HG03139 (cell line): ENCODE results near the gene SIX2.

Experiments used
- ATAC-seq: cut with Tn5 transposase; IDR thresholded peaks from one replicate; pipeline ENCODE4 v1.9.1; 2021; ENCODE audit not compliant: unreplicated experiment

SIX2 gene

GRCh38 chr2:45002686-45003085 lies 6.6 kb downstream of the SIX2 start:
- ATAC-seq = no peak

DNA sequence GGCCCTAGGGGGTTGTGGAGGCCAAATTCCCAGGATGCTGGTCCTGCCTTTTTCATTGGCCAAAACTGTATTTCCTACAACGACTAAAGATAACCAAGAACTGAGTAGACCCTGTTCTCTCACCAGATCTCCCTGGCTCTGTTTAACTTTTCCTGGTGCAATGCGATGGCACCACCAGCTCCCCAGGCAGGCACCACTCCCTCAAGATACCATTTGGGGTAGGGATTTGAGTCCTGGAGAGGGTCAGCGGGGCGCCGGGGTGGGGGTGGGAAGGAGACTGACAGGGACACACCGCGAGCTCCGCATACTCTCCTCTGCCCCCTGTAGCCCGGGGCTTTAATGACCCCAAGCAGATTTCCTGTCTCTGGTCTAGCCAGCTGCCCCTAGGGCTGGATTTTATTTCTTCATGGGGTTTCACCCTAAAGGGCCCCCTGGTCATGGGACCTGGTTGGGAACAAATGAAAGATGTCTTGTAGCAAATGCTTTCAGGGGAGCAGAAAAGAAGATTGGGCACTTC lies 7.3 kb downstream of the SIX2 start:
- no peak for ATAC-seq

DNA sequence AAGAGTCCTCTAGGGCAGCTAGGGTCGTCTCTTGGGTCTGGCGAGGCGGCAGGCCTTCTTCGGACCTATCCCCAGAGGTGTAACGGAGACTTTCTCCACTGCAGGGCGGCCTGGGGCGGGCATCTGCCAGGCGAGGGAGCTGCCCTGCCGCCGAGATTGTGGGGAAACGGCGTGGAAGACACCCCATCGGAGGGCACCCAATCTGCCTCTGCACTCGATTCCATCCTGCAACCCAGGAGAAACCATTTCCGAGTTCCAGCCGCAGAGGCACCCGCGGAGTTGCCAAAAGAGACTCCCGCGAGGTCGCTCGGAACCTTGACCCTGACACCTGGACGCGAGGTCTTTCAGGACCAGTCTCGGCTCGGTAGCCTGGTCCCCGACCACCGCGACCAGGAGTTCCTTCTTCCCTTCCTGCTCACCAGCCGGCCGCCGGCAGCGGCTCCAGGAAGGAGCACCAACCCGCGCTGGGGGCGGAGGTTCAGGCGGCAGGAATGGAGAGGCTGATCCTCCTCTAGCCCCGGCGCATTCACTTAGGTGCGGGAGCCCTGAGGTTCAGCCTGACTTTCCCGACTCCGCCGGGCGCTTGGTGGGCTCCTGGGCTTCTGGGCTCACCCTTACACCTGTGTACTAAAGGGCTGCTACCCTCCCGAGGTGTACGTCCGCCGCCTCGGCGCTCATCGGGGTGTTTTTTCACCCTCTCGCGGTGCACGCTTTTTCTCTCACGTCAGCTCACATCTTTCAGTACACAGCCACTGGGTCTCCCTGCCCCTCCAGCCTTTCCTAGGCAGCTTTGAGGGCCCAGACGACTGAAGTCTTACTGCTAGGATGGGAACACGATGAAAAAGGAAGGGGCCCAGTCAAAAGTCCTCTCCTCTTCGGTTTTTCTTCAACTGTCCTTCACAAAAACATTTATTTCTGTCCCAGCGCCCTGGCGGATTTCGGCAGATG lies 8.1 kb downstream of the SIX2 start:
- ATAC-seq = no peak

DNA sequence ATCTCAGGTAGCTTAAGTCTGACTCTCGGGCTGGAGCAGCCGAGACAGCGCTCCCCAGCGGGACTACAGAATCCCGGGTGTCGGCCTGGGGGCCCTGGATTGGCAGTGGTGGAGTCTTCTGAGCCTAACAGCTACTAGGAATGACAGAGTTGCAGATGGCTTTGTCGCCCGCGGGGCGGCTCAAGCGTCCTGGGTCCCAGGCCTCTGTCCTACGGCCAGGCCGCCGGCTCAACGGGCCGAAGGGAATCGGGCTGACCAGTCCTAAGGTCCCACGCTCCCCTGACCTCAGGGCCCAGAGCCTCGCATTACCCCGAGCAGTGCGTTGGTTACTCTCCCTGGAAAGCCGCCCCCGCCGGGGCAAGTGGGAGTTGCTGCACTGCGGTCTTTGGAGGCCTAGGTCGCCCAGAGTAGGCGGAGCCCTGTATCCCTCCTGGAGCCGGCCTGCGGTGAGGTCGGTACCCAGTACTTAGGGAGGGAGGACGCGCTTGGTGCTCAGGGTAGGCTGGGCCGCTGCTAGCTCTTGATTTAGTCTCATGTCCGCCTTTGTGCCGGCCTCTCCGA lies 8.8 kb downstream of the SIX2 start:
- ATAC-seq = no peak

DNA sequence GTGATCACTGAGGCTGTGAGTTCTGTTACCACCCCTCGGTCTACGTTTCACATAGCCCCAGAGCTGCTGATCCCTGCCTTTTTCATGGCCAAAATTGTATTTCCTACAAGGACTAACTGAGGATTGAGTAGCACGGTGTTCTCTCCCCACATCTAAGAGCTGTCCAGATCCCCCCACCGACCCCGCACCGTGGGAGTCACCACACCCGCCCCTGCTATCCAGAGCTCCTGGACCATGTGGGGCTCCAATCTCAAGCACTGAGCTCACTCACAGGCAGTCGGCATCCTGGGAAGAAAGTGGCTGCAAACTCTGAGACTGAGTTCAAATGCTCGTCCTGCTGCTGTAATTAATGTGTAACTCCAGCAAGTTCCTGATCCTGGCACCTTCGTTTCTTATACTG lies 9.7 kb downstream of the SIX2 start:
- ATAC-seq = no peak

GRCh38 chr2:44997963-44998362 lies 11.3 kb downstream of the SIX2 start:
- no peak for ATAC-seq

DNA sequence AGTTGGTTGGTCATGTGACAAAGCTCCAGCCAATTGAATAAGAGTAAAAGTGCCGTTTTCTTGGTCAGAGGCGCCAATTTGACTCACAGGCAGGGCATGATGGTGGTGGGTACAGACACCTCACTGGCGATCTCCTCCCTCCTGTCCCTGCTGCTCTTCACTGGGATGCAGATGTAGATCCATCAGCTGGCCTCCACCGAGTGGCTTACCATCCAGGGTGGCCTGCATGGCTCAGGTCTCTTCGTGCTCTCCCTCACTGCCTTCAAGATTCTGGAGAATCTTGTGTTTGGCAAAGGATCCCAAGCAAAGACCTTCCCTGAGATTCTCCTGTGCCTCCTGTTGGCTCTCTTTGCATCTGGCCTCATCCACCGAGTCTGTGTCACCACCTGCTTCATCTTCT lies 12.9 kb downstream of the SIX2 start:
- ATAC-seq = no peak

DNA sequence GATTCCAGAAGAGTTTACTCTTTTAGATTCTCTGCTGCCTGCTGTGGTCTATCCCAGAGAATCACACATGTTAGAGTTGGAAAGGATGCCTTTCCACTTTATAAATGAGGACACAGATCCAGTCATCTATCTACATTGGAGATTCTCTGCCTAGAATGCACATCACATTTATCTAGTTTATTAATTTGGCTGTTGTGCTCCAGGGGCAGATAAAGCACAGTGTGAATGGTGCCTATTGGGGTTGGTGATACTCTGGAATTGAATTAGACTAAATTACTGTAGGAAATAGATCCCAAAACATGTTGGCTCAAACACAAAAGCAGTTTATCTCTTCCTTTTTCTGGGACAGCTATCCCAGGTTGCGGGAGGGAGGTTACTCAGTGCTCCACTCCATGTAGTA lies 14.9 kb downstream of the SIX2 start:
- no peak for ATAC-seq

DNA sequence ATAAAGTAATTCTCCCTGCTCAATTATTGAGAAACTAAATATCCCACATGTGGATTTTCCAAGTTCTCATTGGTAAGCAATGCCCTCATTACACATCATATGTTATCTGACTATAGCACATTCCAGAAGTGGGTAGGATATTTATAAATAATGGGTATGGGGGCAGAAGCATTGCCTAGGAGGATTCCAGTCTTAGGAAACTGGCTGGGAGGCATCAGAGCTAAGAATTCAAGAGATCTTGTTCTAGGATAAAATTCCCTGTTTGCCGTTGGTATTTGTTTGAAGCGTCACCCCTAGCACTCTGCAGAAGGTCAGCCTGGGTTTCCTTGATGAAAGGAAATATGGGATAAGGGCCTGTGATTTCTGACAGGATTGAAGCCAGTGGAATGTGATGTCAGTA lies 20.1 kb downstream of the SIX2 start:
- no peak for ATAC-seq

DNA sequence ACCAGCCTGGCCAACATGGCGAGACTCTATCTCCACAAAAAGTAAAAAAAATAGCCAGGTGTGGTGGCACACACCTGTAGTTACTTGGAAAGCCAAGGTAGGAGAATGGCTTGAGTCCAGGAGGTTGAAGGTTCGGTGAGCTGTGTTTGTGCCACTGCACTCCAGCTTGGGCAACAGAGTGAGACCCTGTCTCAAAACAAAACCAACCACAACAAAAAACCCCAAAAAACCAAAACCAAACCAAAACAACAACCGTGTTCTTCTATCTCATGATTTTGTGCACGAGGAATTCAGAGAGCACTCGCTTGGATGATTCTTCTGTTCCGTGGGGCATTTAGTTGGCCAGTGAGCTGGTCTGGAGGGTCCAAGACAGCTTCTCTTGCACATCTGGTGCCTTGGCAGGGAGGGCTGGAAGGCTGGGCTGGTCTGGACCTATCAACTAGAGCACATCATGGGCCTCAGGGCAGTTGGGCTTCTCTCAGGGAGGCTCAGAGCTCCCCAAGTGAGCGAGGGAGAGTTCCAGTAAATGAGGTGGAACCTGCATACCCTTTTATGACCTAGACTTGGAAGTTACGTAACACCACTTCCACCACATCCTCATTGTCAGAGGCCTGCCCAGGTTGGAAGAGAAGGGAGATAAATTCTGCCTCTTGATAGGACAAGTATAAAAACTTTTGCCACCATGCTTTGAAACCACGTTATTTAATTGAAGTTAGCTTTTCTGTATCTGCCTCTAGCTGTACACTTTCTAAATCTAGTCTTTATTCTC lies 25.2 kb downstream of the SIX2 start:
- ATAC-seq = no peak

DNA sequence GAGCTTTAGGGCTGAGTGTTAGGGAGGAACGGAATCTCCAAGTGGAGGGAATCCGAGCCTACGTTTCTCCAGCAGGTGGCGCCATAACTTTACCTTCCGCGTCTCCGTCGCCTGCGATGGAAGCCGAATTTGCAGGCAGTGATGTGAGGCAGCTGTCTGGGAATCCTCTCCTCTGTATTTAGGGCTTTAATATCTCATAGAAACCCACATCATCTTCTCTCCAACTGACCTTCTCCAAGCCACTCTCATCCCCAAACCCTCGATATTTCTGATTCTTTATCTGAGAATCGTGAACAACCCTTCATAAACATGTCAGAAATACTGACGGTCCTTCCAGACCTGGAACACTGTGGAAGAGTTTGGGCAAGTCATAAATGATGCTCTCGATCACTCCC lies 27.5 kb downstream of the SIX2 start:
- ATAC-seq = no peak

- no peak for ATAC-seq
These were observed 28.2 kb downstream of the SIX2 start for GRCh38 chr2:44980751-44981713.

GRCh38 chr2:44979581-44979980 lies 29.7 kb downstream of the SIX2 start:
- no peak for ATAC-seq

DNA sequence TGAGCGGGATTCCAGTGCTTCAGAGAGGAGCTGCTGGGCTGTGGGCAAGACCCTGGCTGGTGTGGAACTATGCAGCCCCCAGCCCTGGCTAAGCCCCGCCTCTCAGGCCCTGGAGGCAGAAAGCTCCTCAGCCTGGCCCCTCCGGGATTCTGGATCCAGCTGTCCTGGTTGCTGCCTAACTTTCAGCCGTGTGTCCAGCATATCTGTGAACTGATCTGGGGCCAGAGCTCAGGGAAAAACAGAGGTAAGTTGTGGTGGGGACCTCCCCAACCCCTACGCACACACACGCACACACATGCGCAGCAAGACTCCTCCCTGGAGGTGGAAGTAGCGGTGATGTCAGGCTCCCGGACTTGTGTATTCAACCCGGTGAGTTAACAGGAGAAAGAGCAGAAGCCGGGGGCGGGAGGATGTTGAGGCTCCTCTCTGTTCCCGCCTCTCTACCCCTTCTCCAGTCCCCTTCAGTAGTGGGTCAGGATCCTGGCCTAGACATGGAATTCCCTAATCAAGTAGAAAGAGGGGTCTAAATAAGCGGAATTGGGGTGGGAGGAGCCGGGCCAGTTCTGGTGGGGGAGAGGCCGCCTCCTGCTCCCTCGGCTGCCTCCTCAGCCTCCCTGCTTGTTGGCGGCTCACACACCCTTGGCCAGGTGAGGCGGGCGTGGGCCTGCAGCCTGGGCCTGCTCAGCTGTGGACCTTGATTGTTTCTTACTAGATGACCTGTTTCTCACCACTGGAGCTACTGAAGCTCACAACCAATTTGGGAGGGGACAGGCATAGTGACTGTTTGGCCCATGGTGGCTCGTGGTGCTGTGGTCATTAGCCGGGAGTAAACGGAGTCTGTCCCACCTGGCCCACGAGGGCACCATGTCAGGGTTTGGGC lies 33.4 kb downstream of the SIX2 start:
- ATAC-seq = no peak

DNA sequence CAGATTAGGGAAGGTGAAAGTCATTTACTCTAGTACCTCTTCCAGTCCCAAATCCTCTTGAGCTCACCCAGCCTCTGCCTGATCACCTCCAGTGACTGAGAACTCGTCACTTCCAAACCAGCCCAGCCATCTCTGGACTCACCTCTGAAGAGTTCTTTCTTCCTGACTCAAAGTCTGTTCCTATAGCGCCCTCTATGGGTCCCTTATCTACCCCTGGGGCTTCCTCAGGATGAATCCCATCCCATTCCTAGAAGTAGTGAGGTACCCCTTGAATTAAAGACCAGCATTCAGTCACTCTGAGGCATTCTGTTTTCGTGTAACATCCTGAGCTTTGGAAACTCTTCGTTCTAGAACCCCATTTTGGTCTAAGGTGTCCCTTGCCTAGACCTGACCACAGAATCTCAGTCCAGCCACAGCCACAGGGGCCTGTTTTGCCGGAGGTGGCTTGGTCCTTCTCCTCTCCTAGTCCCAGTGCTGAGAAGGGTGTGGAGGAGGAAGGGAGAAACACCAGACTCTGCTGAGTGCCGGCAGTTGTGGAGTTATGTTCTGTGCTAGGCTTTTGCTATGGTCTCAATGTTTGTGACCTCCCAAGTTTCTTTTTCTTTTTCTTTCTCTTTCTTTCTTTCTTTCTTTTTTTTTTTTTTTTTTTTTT lies 35.1 kb downstream of the SIX2 start:
- no peak for ATAC-seq

DNA sequence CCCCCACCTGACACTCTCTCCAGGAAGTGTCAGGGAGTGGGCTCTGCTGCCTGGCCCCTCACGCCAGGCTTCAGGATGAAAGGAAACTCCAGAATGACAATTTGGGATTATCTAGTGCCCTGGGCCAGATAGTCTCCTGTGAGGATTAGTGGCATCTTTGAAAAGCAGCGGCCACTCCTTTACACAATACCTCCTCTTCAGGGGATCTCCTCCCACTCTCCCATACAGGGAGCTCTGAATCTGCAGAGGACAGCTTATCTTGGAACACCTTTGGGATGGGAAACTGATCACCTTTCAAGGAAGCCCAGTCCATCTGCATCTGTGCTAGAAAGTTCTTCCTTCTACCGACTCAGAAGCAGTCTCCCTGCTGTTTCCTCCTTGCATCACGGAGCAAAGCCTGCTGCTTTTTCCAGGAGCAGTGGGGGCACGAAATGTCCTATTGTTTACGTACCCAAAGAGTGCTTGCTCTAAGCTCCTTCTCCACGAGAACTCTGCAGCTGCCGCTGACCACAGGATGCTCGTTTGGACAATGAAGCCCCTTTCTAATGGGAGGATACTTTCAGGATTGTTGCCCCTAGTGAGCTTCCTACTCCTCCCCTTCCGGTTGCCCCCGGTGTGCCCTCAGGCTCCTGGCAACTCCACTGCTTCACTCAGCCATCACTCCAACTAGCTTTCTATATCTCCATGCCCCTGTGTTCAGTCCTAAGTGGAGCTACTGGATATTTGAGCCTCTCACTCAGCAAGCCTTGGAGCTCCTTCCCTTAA lies 36.3 kb downstream of the SIX2 start:
- ATAC-seq = no peak

DNA sequence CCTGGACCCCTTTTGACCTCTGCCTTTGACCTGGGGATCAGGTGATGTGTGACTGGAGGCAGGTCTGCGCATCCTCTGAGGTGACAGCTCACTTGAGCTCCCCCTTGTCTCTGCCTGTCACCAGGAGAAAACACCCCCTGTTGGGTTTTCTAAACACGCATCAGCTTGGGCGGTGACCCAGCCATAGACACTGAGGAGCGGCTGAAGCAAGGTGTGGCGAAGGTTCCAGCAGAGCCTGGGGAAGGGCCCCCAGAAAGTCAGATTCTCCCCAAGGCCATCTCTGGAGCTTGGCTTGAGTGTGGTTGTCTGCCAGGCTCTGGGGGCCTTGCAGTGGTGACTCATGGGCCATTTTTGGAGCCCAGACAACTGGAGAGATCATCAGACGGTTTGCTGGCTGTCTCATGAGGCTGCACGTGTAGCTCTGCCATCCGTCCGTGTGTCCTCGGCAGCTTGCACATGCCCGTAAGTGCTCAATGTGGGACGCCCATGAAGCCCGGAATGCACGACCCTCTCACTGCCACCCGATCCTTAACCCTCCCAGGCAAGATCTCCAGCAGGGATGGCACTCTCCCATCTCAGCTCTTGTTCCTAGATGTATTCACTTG lies 38.3 kb downstream of the SIX2 start:
- ATAC-seq = no peak

GRCh38 chr2:44969936-44970335 lies 39.3 kb downstream of the SIX2 start:
- ATAC-seq = no peak
